ENCODE results near the gene ASB7.
"Not testable (repeated sequence)": the region's sequence is repeated elsewhere in the genome, so short reads cannot be mapped to it uniquely, and the experiment has no call there.

Gene ASB7

GRCh38 chr15:100653608-100654007 lies 51.2 kb downstream of the ASB7 start:
- no peak for DNase-seq

- no peak for DNase-seq
Observed at GRCh38 chr15:100658895-100659294, 56.5 kb downstream of the ASB7 start.

GRCh38 chr15:100661156-100661555 lies 58.8 kb downstream of the ASB7 start:
- no peak for DNase-seq

- no peak for DNase-seq
Observed at GRCh38 chr15:100663086-100663914, 60.9 kb downstream of the ASB7 start.

- no peak for DNase-seq
Observed at GRCh38 chr15:100663915-100664281, 61.5 kb downstream of the ASB7 start.

GRCh38 chr15:100665570-100665969 lies 63.2 kb downstream of the ASB7 start:
- no peak for DNase-seq

- no peak for DNase-seq
Observed at GRCh38 chr15:100667405-100668347, 65.3 kb downstream of the ASB7 start.

GRCh38 chr15:100668348-100668745 lies 66.0 kb downstream of the ASB7 start:
- no peak for DNase-seq

GRCh38 chr15:100669260-100669659 lies 66.9 kb downstream of the ASB7 start:
- no peak for DNase-seq

GRCh38 chr15:100670505-100671021 lies 68.2 kb downstream of the ASB7 start:
- DNase-seq: no peak

GRCh38 chr15:100671124-100671680 lies 68.8 kb downstream of the ASB7 start:
- no peak for DNase-seq

GRCh38 chr15:100671858-100672543 lies 69.6 kb downstream of the ASB7 start:
- DNase-seq: no peak

GRCh38 chr15:100672959-100673358 lies 70.6 kb downstream of the ASB7 start:
- no peak for DNase-seq

GRCh38 chr15:100679151-100679550 lies 76.8 kb downstream of the ASB7 start:
- DNase-seq: not testable (repeated sequence)

GRCh38 chr15:100680726-100681125 lies 78.3 kb downstream of the ASB7 start:
- no peak for DNase-seq

- DNase-seq: no peak
Observed at GRCh38 chr15:100681335-100681746, 79.0 kb downstream of the ASB7 start.

GRCh38 chr15:100682468-100682867 lies 80.1 kb downstream of the ASB7 start:
- no peak for DNase-seq

GRCh38 chr15:100683434-100683833 lies 81.0 kb downstream of the ASB7 start:
- no peak for DNase-seq

GRCh38 chr15:100684591-100684990 lies 82.2 kb downstream of the ASB7 start:
- no peak for DNase-seq

- no peak for DNase-seq
Observed at GRCh38 chr15:100686021-100686724, 83.8 kb downstream of the ASB7 start.

GRCh38 chr15:100686725-100687473 lies 84.5 kb downstream of the ASB7 start:
- no peak for DNase-seq
